ENCODE data around the gene GARIN5B. TPM values are rescaled to one million over a fixed set of nuclear protein-coding genes. Genes with fewer than 3 reads are reported as not detected.

Gene GARIN5B
- total RNA-seq, 2 experiments from 2014 or later = not detected

DNA sequence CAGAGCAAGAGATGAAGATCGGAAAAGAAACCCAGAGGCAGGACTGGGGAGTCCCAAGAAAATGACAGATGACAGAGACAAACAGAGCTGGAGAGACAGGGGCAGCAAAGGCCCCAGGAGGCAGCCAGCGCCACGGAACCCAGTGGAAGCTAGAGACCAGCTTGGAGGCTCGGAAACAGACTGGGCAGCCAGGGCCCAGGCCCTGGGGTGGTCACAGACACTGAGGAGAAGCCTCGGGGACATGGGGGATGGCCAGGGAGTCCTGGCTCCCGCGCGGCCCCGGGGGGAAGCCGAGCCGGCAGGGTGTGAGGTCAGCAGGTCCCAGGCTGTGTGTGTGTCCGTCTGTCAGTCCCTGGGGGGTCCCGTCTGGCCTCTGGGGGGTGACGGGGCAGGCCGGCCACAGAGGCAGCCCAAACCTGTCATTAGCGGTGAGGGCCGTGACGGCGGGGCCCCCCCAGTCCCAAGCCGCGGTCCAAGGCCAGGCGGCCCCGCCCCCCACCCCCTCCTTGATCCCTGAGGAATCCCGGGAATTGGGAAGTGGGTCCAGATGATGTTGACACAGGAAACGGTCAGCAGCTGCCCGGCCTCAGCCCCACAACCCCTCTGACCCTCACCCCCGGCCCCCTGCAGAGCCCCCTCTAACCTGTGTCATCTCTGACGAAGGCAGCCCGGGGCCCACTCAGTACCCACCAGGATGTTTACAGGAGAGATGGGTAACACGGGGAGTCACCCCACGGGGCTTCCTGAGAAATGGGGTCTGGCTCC is 11.1 kb upstream of the GARIN5B start:
- Mint-ChIP-seq H3K4me3 (no peak overlapping the region), H3K27ac (no peak overlapping the region), H3K36me3 (ENCODE audit: low read depth) (peaks cover under 1% of the 10 kb centered on the region), H3K9me3 (no peaks in the 10 kb centered on the region), H3K27me3 (peaks cover 28% of the 10 kb centered on the region), H3K4me1 (peaks cover 4% of the 10 kb centered on the region)
- ChIA-PET POLR2A (interaction anchor here (3.6 kb wide), 1 partner anchor 10 kb away, joined by 17 read pairs; the partner anchor contains the start of gene TMEM238), CTCF (no interaction called here)
- no peak for DNase-seq

DNA sequence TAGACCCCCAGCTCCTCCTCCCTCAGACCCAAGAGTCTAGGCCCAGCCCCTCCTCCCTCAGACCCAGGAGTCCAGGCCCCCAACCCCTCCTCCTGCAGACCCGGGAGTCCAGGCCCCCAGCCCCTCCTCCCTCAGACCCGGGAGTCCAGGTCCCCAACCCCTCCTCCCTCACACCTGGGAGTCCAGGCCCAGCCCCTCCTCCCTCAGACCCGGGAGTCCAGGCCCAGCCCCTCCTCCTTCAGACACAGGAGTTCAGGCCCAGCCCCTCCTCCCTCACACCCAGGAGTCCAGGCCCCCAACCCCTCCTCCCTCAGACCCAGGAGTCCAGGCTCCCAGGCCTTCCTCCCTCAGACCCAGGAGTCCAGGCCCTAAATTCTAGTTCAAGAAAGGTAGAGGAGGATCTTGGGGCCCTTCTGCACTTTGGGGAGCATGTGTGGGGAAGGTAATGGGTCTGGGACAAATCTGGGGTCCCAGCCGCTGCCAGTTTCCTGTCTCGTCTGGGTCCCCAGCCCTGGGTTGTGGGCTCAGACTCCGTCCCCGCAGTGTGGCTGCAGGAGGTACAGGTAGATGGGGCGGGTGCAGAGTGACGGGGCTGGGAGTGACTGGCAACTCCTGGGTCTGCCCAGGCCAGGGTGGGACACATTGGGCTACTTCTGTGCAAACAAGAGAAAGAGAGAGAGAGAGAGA is 10.4 kb upstream of the GARIN5B start:
- Mint-ChIP-seq H3K27ac (no peak overlapping the region), H3K36me3 (ENCODE audit: low read depth) (no peaks in the 10 kb centered on the region), H3K4me1 (peaks cover 4% of the 10 kb centered on the region), H3K4me3 (no peak overlapping the region), H3K9me3 (no peaks in the 10 kb centered on the region), H3K27me3 (peaks cover 34% of the 10 kb centered on the region)
- ChIA-PET CTCF (no interaction called here), POLR2A (interaction anchor here (3.6 kb wide), 1 partner anchor 10 kb away, joined by 17 read pairs; the partner anchor contains the start of gene TMEM238)
- no peak for DNase-seq

DNA sequence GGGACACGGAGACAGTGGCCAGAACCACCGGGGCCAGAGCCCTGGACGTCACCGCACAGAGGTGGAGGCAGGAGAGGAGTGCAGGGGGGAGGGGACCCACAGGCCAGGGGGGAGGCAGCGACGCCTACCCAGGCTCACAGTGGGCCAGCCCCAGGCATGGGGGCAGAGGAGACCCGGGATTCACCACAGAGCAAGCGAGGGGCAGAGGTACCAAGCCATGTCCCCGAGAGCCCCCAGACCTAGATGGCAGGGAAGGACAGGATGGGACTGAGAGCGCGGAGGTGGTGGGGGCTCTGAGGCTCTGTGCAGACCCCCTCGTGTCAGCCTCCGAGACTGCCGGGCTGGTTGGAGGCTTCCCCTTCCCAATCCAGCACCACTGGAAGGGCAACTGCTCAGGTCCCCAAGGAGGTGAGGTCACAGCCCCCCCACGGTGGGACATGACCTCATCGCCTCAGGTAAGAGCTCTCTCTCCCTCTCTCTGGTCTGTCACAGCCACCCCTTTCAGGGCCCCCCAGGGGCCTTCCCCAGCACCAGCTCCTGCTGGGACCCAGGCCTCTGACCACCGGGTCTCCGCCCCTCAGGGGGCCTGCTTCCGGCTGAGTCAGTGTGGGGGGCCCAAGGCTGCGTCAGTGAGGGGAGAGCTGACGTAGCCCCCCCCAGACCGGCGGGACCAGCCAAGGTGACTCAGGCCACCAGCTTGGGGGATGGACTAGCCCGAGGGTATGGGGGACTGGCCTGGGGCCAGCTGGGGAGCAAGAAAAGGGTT is 9.4 kb upstream of the GARIN5B start:
- POLR2A ChIA-PET = interaction anchor here (1.6 to 3.6 kb wide), 2 partner anchors 11 to 71 kb away, joined by 4 to 17 read pairs; partner anchors contain the start of gene TMEM238
- peaks cover 4% of the 10 kb centered on the region for H3K4me1 Mint-ChIP-seq
- no peak overlapping the region for H3K4me3 Mint-ChIP-seq
- no peaks in the 10 kb centered on the region for H3K9me3 Mint-ChIP-seq
- H3K27me3 Mint-ChIP-seq = peaks cover 37% of the 10 kb centered on the region
- H3K27ac Mint-ChIP-seq = no peak overlapping the region
- CTCF ChIA-PET = no interaction called here
- no peaks in the 10 kb centered on the region for H3K36me3 Mint-ChIP-seq (ENCODE audit: low read depth)
- DNase-seq = no peak

DNA sequence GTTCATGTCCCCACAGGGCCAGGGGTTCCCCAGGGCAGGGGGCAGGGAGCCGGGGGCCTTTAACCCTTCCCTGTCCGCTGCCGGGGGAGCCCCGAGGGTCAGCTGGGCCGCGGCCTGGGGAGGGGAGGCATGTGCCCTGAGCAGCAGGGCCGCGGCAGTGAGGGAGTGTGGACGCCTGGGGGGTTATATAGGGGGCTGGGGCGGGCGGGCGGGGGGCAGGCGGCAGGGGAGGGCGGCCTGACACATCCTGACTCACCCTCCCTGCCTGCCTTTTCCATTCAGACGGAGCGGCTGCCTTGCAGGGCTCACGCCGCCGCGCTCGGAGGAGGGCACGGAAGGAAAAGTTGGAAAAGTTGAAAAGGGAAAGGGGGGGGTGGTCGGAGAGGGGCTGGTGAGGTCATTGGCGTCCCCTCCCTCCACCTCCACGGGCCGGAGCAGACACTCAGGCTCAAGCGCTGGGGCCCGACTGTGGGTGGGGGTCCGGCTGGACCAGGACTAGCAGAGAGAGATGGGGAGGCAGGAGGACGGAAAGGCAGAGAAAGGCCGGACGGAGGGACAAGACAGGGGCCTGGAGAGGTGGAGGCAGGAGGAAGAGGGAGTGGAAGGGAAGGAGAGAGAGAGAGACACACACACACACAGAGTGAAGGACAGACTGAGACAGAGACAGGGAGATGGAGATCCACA is 7.4 kb upstream of the GARIN5B start, which contains the start of gene IL11:
IL11 (minus strand) TSS at position 159 of the 684 bp plus-strand sequence; CDS start at position 6, 153 bp downstream.
- POLR2A ChIA-PET = interaction anchor here (3.6 kb wide), 1 partner anchor 13 kb away, joined by 17 read pairs; the partner anchor contains the start of gene TMEM238

DNA sequence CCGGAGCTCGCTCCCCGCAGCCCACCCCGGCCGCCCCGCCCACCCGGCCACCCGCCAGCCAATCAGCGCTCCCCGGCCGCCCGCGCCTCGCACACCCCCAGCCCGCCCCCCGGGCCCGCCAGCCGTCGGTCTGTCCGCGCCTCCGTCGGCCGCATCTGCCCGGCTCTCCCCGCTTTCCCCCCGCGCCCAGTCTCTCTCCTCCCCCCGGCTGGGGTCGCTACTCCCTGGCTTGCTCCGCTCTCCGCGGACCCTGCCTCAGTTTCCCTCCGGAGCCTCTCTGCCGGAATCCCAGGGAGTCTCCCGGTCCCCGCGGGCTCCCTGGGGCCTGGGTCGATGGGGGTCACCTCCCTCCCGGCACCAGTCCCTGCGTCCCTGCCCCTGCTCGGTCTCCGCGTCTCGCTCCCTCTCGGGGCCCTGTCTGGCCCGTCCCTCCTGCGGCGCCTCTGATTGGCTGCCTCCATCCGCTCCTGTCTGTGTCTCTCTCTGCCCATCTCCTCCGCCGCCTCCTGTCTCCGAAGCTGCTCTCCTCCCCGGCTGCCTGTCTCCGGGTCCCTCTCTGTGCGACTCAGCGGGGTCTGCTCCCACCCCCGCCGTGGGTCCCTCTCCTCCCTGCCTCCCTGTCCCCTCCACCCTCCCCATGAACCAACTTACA is 6.7 kb upstream of the GARIN5B start:
- H3K4me3 Mint-ChIP-seq = peak overlapping the region; percentile 7
- no peak for DNase-seq
- ChIA-PET CTCF (no interaction called here), POLR2A (interaction anchor here (1.2 to 2.0 kb wide), 2 partner anchors 14 to 31 kb away, joined by 5 to 8 read pairs; partner anchors contain the start of genes KMT5C and TMEM238)
- H3K27me3 Mint-ChIP-seq = peaks cover 43% of the 10 kb centered on the region
- no peaks in the 10 kb centered on the region for H3K9me3 Mint-ChIP-seq
- peaks cover 4% of the 10 kb centered on the region for H3K4me1 Mint-ChIP-seq
- H3K27ac Mint-ChIP-seq = no peak overlapping the region
- H3K36me3 Mint-ChIP-seq (ENCODE audit: low read depth) = no peaks in the 10 kb centered on the region

More for the DNA sequence above, 7.4 kb upstream of the GARIN5B start, which contains the start of gene IL11:
- Mint-ChIP-seq H3K4me1 (peaks cover 4% of the 10 kb centered on the region), H3K4me3 (peak within 1 kb of the TSS; percentile 7), H3K27ac (no peak within 1 kb of the TSS), H3K9me3 (no peaks in the 10 kb centered on the region), H3K36me3 (ENCODE audit: low read depth) (no peaks in the 10 kb centered on the region), H3K27me3 (peaks cover 41% of the 10 kb centered on the region)
- CTCF ChIA-PET = no interaction called here
- DNase-seq = no peak

DNA sequence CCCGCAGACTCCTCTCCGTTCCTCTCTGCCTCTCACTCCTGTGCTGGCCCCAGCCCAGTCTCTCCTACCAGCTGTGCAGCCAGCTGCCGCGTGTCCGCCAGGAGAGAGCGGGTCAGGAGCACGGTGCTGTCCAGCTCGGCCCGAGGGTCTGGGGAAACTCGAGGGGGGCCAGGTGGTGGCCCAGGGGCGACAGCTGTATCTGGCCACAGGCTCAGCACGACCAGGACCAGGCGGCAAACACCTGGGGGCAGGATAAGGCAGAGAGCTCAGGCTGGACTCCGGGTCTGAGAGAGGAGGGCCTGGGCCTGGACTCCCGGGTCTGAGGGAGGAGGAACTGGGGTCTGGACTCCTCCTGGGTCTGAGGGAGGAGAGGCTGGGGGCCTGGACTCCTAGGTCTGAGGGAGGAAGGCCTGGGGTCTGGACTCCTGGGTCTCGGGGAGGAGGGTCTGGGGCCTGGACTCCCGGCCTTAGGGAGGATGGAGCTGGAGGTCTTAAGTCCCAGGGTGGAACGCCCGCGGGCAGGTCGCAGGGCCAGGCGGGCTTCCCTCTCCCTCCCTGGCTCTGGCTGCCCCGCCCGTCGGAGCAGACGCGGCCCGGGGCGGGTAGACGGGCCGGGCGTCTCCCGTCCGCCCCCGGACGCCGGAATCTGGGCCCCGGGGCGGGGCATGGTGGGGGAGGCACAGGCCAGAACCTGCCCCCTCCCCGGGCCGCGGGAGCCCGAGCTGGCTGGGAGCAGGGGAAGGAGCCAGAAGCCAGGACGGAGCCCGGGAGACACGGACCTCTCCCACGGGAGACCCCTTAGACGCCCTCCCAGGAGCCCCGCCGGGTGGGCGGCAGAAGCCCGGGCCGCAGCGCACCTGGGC is 5.9 kb upstream of the GARIN5B start:
- POLR2A ChIA-PET = interaction anchor here (1.2 to 2.0 kb wide), 3 partner anchors 15 to 38 kb away, joined by 3 to 8 read pairs (median 5); partner anchors contain the start of genes KMT5C and TMEM238
- Mint-ChIP-seq H3K27ac (no peak overlapping the region), H3K36me3 (ENCODE audit: low read depth) (no peaks in the 10 kb centered on the region), H3K27me3 (peaks cover 43% of the 10 kb centered on the region), H3K4me1 (peaks cover 4% of the 10 kb centered on the region), H3K9me3 (no peaks in the 10 kb centered on the region), H3K4me3 (no peak overlapping the region)
- CTCF ChIA-PET = interaction anchor here (0.6 to 1.3 kb wide), 2 partner anchors 12 to 13 kb away, joined by 3 read pairs; no protein-coding TSS in a partner anchor
- no peak for DNase-seq

DNA sequence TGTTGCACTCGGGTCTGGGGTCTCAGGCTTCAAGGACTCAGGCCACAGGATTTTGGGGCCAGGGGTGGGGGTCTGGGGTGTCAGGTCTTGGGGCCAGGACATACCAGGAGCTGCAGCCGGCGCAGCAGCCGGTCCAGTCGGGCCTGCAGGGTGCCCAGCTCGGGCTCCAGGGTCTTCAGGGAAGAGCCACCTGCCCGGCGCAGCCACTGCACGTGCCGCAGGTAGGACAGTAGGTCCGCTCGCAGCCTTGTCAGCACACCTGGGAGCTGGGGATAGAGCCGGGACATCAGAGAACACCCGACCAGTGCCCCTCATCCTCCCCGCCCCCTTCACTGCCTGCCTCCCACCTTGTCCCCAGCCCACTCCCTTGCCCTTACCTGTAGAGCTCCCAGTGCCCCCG is 5.0 kb upstream of the GARIN5B start:
- Mint-ChIP-seq H3K27me3 (peaks cover 39% of the 10 kb centered on the region), H3K36me3 (ENCODE audit: low read depth) (no peaks in the 10 kb centered on the region), H3K4me3 (no peak overlapping the region), H3K4me1 (peaks cover 4% of the 10 kb centered on the region), H3K9me3 (no peaks in the 10 kb centered on the region), H3K27ac (no peak overlapping the region)
- POLR2A ChIA-PET = interaction anchor here (1.2 to 2.0 kb wide), 3 partner anchors 15 to 39 kb away, joined by 3 to 8 read pairs (median 5); partner anchors contain the start of genes KMT5C and TMEM238
- CTCF ChIA-PET = interaction anchor here (1.3 kb wide), 1 partner anchor 12 kb away, joined by 3 read pairs; no protein-coding TSS in a partner anchor
- DNase-seq = no peak

DNA sequence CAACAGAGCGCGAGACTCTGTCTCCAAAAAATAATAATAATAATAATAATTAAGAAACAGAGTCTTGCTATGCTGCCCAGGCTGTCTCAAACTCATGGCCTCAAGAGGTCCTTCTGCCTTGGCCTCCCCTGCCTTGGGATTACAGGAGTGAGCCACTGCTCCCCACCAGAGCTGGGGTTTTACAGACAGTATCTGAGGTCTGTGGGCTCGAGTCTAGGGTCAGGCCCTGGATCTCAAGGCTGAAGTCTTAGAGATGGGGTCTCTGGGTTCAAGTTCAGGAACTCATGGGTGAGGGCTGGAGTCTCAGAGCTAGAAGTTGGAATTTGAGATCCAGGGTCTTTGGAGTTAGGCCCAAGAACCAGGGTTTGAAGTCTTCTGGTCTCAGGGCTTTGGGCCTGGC is 3.7 kb upstream of the GARIN5B start:
- H3K27ac Mint-ChIP-seq = no peak overlapping the region
- no peaks in the 10 kb centered on the region for H3K9me3 Mint-ChIP-seq
- POLR2A ChIA-PET = no interaction called here

DNA sequence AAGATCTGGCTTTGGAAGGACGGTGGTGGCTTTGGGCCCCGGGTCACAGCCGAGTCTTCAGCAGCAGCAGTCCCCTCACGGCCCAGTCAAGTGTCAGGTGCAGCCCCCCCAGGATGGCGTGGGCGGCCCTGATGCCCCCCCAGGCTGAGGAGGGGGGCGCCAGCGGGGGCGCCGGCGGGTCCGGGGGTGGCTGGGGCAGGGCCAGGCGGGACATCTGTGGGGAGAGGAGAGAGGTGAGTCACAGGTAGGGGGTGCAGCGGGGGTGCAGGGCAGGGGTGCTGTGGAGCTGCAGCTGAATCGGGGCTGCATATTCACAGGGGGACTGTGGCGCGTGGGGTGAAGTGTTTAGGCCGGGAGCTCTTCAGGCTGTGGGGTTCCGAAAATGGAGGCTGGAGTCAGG is 2.9 kb upstream of the GARIN5B start:
- Mint-ChIP-seq H3K4me3 (no peak overlapping the region), H3K36me3 (ENCODE audit: low read depth) (no peaks in the 10 kb centered on the region), H3K4me1 (peaks cover 4% of the 10 kb centered on the region), H3K27ac (no peak overlapping the region), H3K27me3 (peaks cover 25% of the 10 kb centered on the region), H3K9me3 (no peaks in the 10 kb centered on the region)
- CTCF ChIA-PET = interaction anchor here (0.6 to 0.9 kb wide), 2 partner anchors 27 to 53 kb away, joined by 3 read pairs; partner anchors contain the start of gene KMT5C
- POLR2A ChIA-PET = interaction anchor here (0.9 kb wide), 1 partner anchor 27 kb away, joined by 3 read pairs; no protein-coding TSS in a partner anchor
- DNase-seq = no peak

More for the DNA sequence above, 3.7 kb upstream of the GARIN5B start:
- Mint-ChIP-seq H3K4me1 (peaks cover 4% of the 10 kb centered on the region), H3K36me3 (ENCODE audit: low read depth) (no peaks in the 10 kb centered on the region), H3K4me3 (no peak overlapping the region), H3K27me3 (peaks cover 33% of the 10 kb centered on the region)
- no peak for DNase-seq
- CTCF ChIA-PET = no interaction called here

DNA sequence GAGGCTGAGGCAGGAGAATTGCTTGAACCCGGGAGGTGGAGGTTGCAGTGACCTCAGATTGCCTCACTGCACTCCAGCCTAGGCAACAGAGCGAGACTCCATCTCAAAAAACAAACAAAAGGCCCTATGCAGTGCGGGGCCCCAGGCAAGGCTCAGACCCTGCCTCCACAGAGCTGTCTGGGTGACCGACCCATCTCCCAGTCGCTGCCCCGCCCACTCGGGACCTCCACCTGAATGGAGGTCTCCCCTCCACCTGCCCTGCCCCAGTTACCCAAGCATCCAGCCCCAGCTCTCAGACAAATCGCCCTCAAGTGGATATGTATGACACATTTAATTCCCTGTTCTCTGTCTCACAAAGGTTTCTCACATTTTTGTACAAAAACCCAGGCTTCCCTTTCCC is 2.2 kb upstream of the GARIN5B start:
- H3K9me3 Mint-ChIP-seq = no peaks in the 10 kb centered on the region
- peaks cover 19% of the 10 kb centered on the region for H3K27me3 Mint-ChIP-seq
- H3K4me3 Mint-ChIP-seq = no peak overlapping the region
- CTCF ChIA-PET = interaction anchor here (0.5 to 0.9 kb wide), 2 partner anchors 26 to 81 kb away, joined by 3 read pairs; partner anchors contain the start of gene KMT5C
- POLR2A ChIA-PET = no interaction called here
- H3K4me1 Mint-ChIP-seq = peaks cover 2% of the 10 kb centered on the region
- no peaks in the 10 kb centered on the region for H3K36me3 Mint-ChIP-seq (ENCODE audit: low read depth)
- DNase-seq = no peak
- no peak overlapping the region for H3K27ac Mint-ChIP-seq

All from activated CD4-positive, alpha-beta memory T cell treated with anti-CD3 and anti-CD28 coated beads, Interleukin-2, amount 10 ng/mL, durations not matched to agents 7 days and 5 days (primary cell).